Measurements from ENCODE around the gene PNKD. TPM values are rescaled to one million over a fixed set of nuclear protein-coding genes. Genes with fewer than 3 reads are reported as not detected.
"Not testable (repeated sequence)": the region's sequence is repeated elsewhere in the genome, so short reads cannot be mapped to it uniquely, and the experiment has no call there.

Gene PNKD
- total RNA-seq, 4 donors from 2014 or later, result 40.3 to 74.1 (median 56.5) TPM

DNA sequence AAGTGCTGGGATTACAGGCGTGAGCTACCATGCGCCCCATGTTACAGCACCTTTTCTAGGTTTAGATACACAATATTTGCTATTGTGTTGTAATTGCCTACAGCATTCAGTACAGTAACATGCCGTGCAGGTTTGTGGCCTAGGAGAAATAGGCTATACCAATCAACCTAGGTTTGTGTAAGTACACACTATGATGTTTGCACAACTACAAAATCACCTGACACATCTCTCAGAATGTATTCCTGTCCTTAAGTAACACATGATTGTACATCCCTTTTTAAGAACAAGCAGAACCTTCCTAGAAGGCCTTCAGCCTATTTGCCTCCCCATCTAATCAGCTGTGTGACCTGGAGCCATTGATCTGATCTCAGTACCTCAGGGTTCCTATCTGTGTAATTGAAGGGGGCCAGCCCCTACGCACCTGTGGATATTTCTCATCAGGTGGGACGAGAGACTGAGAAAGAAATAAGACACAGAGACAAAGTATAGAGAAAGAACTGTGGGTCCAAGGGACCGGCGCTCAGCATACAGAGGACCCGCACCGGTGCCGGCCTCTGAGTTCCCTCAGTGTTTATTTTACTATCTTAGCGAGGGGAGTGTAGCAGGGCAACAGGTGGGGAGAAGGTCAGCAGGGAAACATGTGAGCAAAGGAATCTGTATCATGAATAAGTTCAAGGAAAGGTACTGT is 40.7 kb downstream of the PNKD start:
- H3K4me1 ChIP-seq, result no peaks in the 10 kb centered on the region
- no peak overlapping the region for H3K27ac ChIP-seq (replicated peaks in 1 of 4)
- H3K9me3 ChIP-seq, result no peaks in the 10 kb centered on the region
- no peak overlapping the region for H3K4me3 ChIP-seq
- no peaks in the 10 kb centered on the region for H3K27me3 ChIP-seq
- TF ChIP-seq POLR2AphosphoS5 (IDR thresholded peaks at IDR 0.05) (no peak), POLR2A (IDR thresholded peaks at IDR 0.05; ENCODE audit: low read depth) (no peak), EP300 (IDR thresholded peaks at IDR 0.05) (no peak)
- TF ChIP-seq, protein P1, sequence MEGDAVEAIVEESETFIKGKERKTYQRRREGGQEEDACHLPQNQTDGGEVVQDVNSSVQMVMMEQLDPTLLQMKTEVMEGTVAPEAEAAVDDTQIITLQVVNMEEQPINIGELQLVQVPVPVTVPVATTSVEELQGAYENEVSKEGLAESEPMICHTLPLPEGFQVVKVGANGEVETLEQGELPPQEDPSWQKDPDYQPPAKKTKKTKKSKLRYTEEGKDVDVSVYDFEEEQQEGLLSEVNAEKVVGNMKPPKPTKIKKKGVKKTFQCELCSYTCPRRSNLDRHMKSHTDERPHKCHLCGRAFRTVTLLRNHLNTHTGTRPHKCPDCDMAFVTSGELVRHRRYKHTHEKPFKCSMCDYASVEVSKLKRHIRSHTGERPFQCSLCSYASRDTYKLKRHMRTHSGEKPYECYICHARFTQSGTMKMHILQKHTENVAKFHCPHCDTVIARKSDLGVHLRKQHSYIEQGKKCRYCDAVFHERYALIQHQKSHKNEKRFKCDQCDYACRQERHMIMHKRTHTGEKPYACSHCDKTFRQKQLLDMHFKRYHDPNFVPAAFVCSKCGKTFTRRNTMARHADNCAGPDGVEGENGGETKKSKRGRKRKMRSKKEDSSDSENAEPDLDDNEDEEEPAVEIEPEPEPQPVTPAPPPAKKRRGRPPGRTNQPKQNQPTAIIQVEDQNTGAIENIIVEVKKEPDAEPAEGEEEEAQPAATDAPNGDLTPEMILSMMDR (IDR thresholded peaks at IDR 0.05), result no peak
- 83% methylated on average over 11 of the region's 11 CpGs for WGBS
- DNase-seq (ENCODE audit: extremely low spot score), result no peak
- intact Hi-C loops (cut with DNase I), result no loop called here
- no peaks in the 10 kb centered on the region for H3K36me3 ChIP-seq

DNA sequence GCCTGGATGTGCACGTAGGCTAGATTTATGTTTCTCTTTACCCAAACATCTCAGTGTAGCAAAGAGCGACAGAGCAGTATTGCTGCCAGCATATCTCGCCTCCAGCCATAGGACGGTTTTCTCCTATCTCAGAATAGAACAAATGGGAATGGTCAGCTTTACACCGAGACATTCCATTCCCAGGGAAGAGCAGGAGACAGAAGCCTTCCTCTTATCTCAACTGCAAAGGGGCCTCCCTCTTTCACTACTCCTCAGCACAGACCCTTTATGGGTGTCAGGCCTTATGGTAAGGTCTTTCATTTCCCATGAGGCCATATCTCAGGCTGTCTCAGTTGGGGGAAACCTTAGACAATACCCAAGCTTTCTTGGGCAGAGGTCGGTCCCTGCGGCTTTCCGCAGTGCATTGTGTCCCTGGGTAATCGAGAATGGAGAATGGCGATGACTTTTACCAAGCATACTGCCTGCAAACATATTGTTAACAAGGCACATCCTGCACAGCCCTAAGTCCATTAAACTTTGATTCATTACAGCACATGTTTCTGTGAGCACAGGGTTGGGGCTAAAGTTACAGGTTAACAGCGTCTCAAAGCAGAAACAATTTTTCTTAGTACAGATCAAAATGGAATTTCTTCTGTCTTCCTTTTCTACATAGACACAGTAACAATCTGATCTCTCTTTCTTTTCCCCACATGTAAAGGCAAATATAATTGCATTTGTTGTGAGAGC is 41.4 kb downstream of the PNKD start:
- not testable (repeated sequence) for H3K27ac ChIP-seq (replicated peaks in 1 of 4)

DNA sequence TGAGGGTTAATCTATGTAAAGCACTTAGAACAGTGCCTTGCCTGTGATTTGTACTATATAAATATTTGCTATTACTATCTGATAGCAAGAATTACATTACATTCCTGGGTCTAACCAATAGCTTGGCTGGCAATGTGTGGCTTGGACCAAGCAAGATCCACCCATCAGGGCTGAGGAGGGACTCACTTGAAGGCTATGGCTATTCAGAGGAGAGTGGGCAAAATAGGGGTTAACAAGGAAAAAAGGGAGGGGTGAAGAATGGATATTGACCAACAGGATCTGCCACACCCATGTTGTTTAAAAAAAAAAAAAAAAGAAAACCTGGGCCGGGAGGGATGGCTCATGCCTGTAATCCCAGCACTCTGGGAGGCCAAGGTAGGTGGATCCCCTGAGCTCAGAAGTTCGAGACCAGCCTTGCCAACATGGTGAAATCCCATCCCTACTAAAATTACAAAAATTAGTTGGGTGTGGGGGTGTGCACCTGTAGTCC is 42.0 kb downstream of the PNKD start:
- TF ChIP-seq EP300 (IDR thresholded peaks at IDR 0.05), result no peak
- TF ChIP-seq POLR2A (IDR thresholded peaks at IDR 0.05; ENCODE audit: low read depth), result no peak
- DNase-seq (ENCODE audit: extremely low spot score), result no peak
- intact Hi-C loops (cut with DNase I), result no loop called here
- 73% methylated on average over 2 of the region's 2 CpGs for WGBS
- H3K9me3 ChIP-seq, result no peaks in the 10 kb centered on the region
- no peaks in the 10 kb centered on the region for H3K36me3 ChIP-seq
- no peak overlapping the region for H3K4me3 ChIP-seq
- H3K27me3 ChIP-seq, result no peaks in the 10 kb centered on the region
- H3K27ac ChIP-seq (replicated peaks in 1 of 4), result no peak overlapping the region
- no peaks in the 10 kb centered on the region for H3K4me1 ChIP-seq

More for the DNA sequence above, 41.4 kb downstream of the PNKD start:
- H3K27me3 ChIP-seq; H3K9me3 ChIP-seq; H3K4me1 ChIP-seq; H3K4me3 ChIP-seq; intact Hi-C loops (cut with DNase I); H3K36me3 ChIP-seq; DNase-seq (ENCODE audit: extremely low spot score): not testable (repeated sequence)
- WGBS, result 79% methylated on average over 6 of the region's 11 CpGs

- intact Hi-C loops (cut with DNase I), result no loop called here
- Histone ChIP-seq H3K27me3 (no peaks in the 10 kb centered on the region), H3K4me1 (no peaks in the 10 kb centered on the region), H3K9me3 (no peaks in the 10 kb centered on the region), H3K4me3 (no peak overlapping the region), H3K36me3 (no peaks in the 10 kb centered on the region), H3K27ac (replicated peaks in 1 of 4) (no peak overlapping the region)
- TF ChIP-seq, protein P1 (IDR thresholded peaks at IDR 0.05), result no peak
- no peak for TF ChIP-seq POLR2A (IDR thresholded peaks at IDR 0.05; ENCODE audit: low read depth)
- TF ChIP-seq EP300 (IDR thresholded peaks at IDR 0.05), result no peak
- TF ChIP-seq POLR2AphosphoS5 (IDR thresholded peaks at IDR 0.05), result no peak
- 79% methylated on average over 1 of the region's 1 CpG for WGBS
- no peak for DNase-seq (ENCODE audit: extremely low spot score)
Observed at GRCh38 chr2:218313356-218313755, 43.0 kb downstream of the PNKD start.

GRCh38 chr2:218314764-218315163 is 44.4 kb downstream of the PNKD start:
- H3K27me3 ChIP-seq; H3K9me3 ChIP-seq; H3K4me3 ChIP-seq; intact Hi-C loops (cut with DNase I); H3K36me3 ChIP-seq; H3K27ac ChIP-seq (replicated peaks in 1 of 4); DNase-seq (ENCODE audit: extremely low spot score); H3K4me1 ChIP-seq: not testable (repeated sequence)
- WGBS, result 94% methylated on average over 4 of the region's 4 CpGs

DNA sequence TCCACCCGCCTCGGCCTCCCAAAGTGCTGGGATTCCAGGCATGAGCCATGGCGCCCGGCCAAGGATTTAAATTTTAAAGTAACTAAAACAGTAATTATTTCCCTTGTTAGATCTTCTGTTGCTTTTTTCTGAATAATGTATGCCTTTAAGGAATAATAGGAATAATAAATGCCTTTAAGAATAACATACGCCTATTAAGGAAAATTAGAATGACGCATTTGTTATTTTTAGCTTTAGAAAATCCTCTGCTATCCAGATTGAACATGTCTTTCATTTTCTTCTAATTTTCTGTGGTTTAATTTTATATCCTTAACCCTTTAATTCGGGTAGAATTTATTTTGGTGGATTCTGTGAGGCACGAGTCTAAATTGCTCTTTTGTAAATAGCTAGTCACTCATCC is 45.1 kb downstream of the PNKD start:
- Histone ChIP-seq H3K27me3 (no peaks in the 10 kb centered on the region), H3K4me1 (no peaks in the 10 kb centered on the region), H3K4me3 (no peak overlapping the region), H3K36me3 (no peaks in the 10 kb centered on the region), H3K27ac (replicated peaks in 1 of 4) (no peak overlapping the region), H3K9me3 (no peaks in the 10 kb centered on the region)
- no peak for DNase-seq (ENCODE audit: extremely low spot score)
- TF ChIP-seq EP300 (IDR thresholded peaks at IDR 0.05), result no peak
- TF ChIP-seq, protein P1 (IDR thresholded peaks at IDR 0.05), result no peak
- no peak for TF ChIP-seq POLR2A (IDR thresholded peaks at IDR 0.05; ENCODE audit: low read depth)
- no peak for TF ChIP-seq POLR2AphosphoS5 (IDR thresholded peaks at IDR 0.05)
- WGBS, result 78% methylated on average over 8 of the region's 8 CpGs
- intact Hi-C loops (cut with DNase I), result no loop called here

Measured in esophagus muscularis mucosa (tissue), 4 donors.